Cardiac septum (tissue), 1 donor: Measurements from ENCODE around the gene MACROH2A1. TPM values are rescaled to one million over a fixed set of nuclear protein-coding genes. Genes with fewer than 3 reads are reported as not detected.
A peak's percentile ranks its signal among the peaks of the same experiment; 100 is the strongest.

Experiments
- DNase-seq: peaks from one replicate; pipeline ENCODE4 v3.0.0-alpha.2; 2020; ENCODE audit warnings: low spot score
- intact Hi-C: fragments of 100-400 bp; cut with DNase I; formaldehyde crosslinking; loops from one replicate; pipeline ENCODE4 v1.14.0; 2022
- long read RNA-seq: library from polyadenylated mRNA; unstranded; transcript quantifications from one replicate; pipeline ENCODE4 v2.0.0, GENCODE V29; 2021
- total RNA-seq: library from RNA; stranded (reverse); fragmentation: NEBNext Ultra II Directional; extraction: Animal tissue kit (Norgen Biotek cat#: 25700); gene quantifications from one replicate; pipeline ENCODE4 v1.2.1, GENCODE V29; 2021
- donor health status: DM: no; HTN: no; CAD: no.

MACROH2A1 gene
- total RNA-seq = 112 TPM
- long read RNA-seq, transcript H2AFY-217 (9 exons, 2,789 nt) = minor isoform, 5 of 224 reads
- long read RNA-seq, transcript H2AFY-202 (9 exons, 1,859 nt) = major isoform, 46 of 224 reads
- long read RNA-seq, partial matches to known transcripts = 8 of 224 reads
- long read RNA-seq, other reads (novel, unspliced or antisense) = 163 of 224 reads

- DNase-seq = peak; percentile 97
- intact Hi-C loops = loop anchor here (5.0 kb wide), 1 partner anchor 42 kb away; no protein-coding TSS in a partner anchor
Measured at GRCh38 chr5:135398855-135399793, at the start of gene MACROH2A1. MACROH2A1 (minus strand) TSS chr5:135399231; CDS start chr5:135389093, 10,138 bp downstream.

- DNase-seq = peak; percentile 66
- intact Hi-C loops = no loop called here
Measured at GRCh38 chr5:135448071-135448739, 49.2 kb upstream of the MACROH2A1 start.

GRCh38 chr5:135447298-135447929 lies 48.4 kb upstream of the MACROH2A1 start, which contains the start of gene DCANP1:
DCANP1 (minus strand) TSS chr5:135447348; CDS start chr5:135447108, 240 bp downstream.
- intact Hi-C loops = no loop called here
- no peak for DNase-seq

GRCh38 chr5:135446615-135447014 lies 47.6 kb upstream of the MACROH2A1 start:
- intact Hi-C loops = no loop called here
- DNase-seq = peak; percentile 51

- intact Hi-C loops = no loop called here
- DNase-seq = peak; percentile 64
Measured at GRCh38 chr5:135446206-135446605, 47.2 kb upstream of the MACROH2A1 start.

- DNase-seq = peak; percentile 68
- intact Hi-C loops = no loop called here
Measured at GRCh38 chr5:135445306-135445985, 46.4 kb upstream of the MACROH2A1 start.

GRCh38 chr5:135444881-135445280 lies 45.9 kb upstream of the MACROH2A1 start:
- intact Hi-C loops = no loop called here
- DNase-seq = no peak

GRCh38 chr5:135444360-135444759 lies 45.3 kb upstream of the MACROH2A1 start:
- peak; percentile 51 for DNase-seq

GRCh38 chr5:135443161-135443960 lies 44.3 kb upstream of the MACROH2A1 start:
- intact Hi-C loops = no loop called here
- DNase-seq = peak; percentile 47

More at GRCh38 chr5:135444360-135444759, 45.3 kb upstream of the MACROH2A1 start:
- intact Hi-C loops = no loop called here

GRCh38 chr5:135442431-135443160 lies 43.6 kb upstream of the MACROH2A1 start:
- intact Hi-C loops = no loop called here
- no peak for DNase-seq

GRCh38 chr5:135441919-135442318 lies 42.9 kb upstream of the MACROH2A1 start:
- intact Hi-C loops = no loop called here
- no peak for DNase-seq

- no peak for DNase-seq
Measured at GRCh38 chr5:135441350-135441831, 42.4 kb upstream of the MACROH2A1 start.

GRCh38 chr5:135440916-135441315 lies 41.9 kb upstream of the MACROH2A1 start:
- intact Hi-C loops = no loop called here
- no peak for DNase-seq

More at GRCh38 chr5:135441350-135441831, 42.4 kb upstream of the MACROH2A1 start:
- intact Hi-C loops = no loop called here

GRCh38 chr5:135439231-135440205 lies 40.5 kb upstream of the MACROH2A1 start:
- peak; percentile 64 for DNase-seq
- intact Hi-C loops = no loop called here

- intact Hi-C loops = no loop called here
- DNase-seq = peak; percentile 59
Measured at GRCh38 chr5:135438636-135439221, 39.7 kb upstream of the MACROH2A1 start.
